NCI-H226 (cell line): ENCODE results near the gene NAA35.

Source experiments
- DNase-seq: peaks from one replicate; pipeline ENCODE4 v3.0.0-alpha.2; 2015

The NAA35 gene

DNA sequence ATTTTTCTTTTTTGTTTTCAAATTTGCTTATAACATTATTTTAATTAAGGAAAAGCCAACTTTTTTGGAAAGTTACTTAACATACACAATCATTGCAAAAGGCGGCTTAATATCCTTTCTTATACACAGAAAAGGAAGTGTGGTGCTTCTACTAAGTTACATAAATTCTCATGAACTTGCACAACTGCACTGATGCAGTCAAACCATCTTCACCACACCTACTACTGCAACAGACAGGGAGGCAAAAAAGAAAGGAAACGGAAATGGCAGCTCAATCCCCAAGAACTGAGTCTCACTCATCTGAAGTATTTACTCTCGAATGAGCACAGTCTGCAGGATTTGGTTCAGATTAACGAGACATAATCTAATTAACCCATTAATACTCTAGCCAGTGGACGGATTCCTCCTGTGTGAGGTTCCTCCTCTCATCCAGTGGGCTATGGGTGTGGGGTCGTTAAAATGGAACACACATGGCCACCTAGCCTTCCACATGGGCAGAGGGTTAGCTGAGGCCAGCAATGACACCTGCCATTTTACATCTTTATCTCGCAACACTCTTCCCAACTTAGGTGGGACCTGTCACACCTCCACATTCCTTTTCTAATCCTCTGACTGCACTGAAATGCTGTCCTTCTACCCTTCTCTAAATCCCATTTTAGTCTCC lies 128.4 kb downstream of the NAA35 start:
- no peak for DNase-seq
